ENCODE results near the gene GTPBP4.
"Not testable (repeated sequence)": the region's sequence is repeated elsewhere in the genome, so short reads cannot be mapped to it uniquely, and the experiment has no call there.

The GTPBP4 gene

DNA sequence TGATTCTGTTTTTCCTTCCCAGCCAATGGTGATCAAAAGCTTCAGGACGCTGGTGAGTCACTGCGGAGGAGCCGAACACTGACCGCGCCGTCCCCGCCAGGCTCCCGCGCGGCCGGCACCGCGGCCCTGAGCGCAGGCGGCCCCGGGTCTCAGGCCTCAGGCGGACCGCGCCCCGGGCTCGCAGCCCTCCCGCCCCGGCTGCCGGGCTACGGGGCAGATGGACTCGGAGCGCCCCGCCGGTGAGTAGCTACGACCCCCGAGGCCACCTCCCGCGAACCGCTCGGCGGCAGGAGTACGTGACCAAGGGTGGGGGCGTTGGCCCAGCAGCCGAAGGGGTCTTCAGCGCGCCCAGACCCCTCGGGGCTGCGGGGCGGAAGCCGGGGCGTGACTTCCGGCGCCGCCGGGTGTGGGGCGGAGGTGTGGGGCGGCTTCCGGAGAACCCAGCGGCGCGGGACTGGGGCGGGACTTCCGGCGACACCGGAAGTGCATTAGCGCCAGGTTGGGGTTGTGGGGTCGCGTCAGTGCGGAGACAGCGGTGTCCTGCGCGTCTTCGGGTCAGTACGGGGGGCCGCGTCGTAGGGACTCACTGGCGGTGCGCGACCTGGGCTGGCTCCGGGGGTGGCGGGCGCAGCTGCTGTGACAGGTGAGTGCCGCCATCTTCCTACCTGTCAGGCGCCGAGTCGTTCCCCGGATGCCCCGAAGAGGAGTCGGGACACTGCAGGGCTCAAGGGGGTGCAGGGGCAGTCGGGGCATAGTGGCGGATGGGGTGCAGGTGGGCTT is 68.3 kb downstream of the GTPBP4 start, which contains the start of gene WDR37:
WDR37 (plus strand) TSS at position 60 of the 780 bp plus-strand sequence. CDS start 15,771 bp downstream, outside the sequence.
- no peaks in the 10 kb centered on the region for H3K9me3 ChIP-seq (ENCODE audit: control insufficient read depth, insufficient read depth, low read depth, low read length)
- peak within 1 kb of the TSS; percentile 98 for H3K4me3 ChIP-seq (ENCODE audit: low read depth, low read length)
- H3K27ac ChIP-seq (ENCODE audit: low read depth, low read length), result peak within 1 kb of the TSS; percentile 82; the same call in 1 of the 2 replicates
- peaks cover 23% of the 10 kb centered on the region; the same call in 1 of the 2 replicates for H3K36me3 ChIP-seq (ENCODE audit: control insufficient read depth, insufficient read depth, low read length)
- H3K9ac ChIP-seq (ENCODE audit: low read length), result peak within 1 kb of the TSS; percentile 86
- H3K4me1 ChIP-seq (ENCODE audit: control insufficient read depth, insufficient read depth, low read length), result peaks cover 8% of the 10 kb centered on the region; the same call in 1 of the 2 replicates
- no peaks in the 10 kb centered on the region for H3K27me3 ChIP-seq (ENCODE audit: control insufficient read depth, insufficient read depth, low read length)

DNA sequence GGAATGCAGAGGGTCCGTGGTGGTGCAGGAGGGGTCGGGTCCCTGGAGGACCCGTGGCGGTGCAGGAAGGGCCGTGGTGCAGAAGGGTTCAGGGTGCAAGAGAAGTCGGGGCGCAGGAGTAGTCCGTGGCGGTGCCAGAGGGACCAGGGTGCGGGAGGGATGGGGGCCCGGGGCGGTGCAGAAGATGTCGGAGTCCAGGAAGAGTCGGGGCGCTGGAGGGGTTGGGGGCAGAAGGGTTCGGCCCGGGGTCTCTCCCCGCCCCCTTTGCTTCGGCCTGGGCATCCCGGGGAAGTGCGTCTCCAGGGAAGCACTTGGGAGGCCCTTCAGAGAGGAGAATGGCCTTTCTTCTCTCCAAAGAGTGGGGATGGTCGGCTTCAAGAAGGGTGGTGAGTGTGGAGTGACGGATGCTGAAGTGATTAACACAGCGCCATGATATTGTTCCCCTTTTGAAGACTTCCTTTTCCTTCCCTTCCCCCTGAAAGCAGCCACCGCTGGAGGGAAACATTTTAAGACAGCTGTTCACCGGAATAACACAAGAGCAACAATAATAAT is 68.9 kb downstream of the GTPBP4 start:
- Histone ChIP-seq H3K27me3 (ENCODE audit: control insufficient read depth, insufficient read depth, low read length) (no peaks in the 10 kb centered on the region), H3K4me1 (ENCODE audit: control insufficient read depth, insufficient read depth, low read length) (peaks cover 8% of the 10 kb centered on the region), H3K9me3 (ENCODE audit: control insufficient read depth, insufficient read depth, low read depth, low read length) (no peaks in the 10 kb centered on the region), H3K36me3 (ENCODE audit: control insufficient read depth, insufficient read depth, low read length) (peaks cover 21% of the 10 kb centered on the region; the same call in 1 of the 2 replicates), H3K4me3 (ENCODE audit: low read depth, low read length) (peak overlapping the region; percentile 98), H3K27ac (ENCODE audit: low read depth, low read length) (no peak overlapping the region), H3K9ac (ENCODE audit: low read length) (peak overlapping the region; percentile 72)

DNA sequence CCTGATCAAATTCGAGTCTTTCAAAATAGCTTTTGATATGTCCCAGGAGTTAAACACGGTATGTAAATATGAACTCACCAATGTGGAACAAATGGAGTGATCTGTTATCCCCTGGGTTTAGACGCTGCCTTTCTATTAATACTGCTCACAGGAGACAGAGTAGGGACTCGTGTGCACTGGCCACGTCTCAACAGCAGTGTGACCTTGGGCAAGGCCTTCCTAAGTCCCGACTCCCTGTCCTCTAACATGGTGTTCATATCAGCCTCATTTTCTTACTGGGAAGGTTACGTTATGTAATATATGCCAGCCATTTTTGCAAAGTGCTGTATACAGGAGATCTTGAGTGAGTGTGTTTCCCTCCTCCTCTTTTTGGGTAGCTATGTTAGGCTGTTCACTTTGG is 69.8 kb downstream of the GTPBP4 start:
- Histone ChIP-seq H3K27me3 (ENCODE audit: control insufficient read depth, insufficient read depth, low read length) (no peaks in the 10 kb centered on the region), H3K4me1 (ENCODE audit: control insufficient read depth, insufficient read depth, low read length) (peaks cover 8% of the 10 kb centered on the region), H3K36me3 (ENCODE audit: control insufficient read depth, insufficient read depth, low read length) (peaks cover 13% of the 10 kb centered on the region; the same call in 1 of the 2 replicates), H3K27ac (ENCODE audit: low read depth, low read length) (no peak overlapping the region), H3K9ac (ENCODE audit: low read length) (no peak overlapping the region), H3K9me3 (ENCODE audit: control insufficient read depth, insufficient read depth, low read depth, low read length) (no peaks in the 10 kb centered on the region), H3K4me3 (ENCODE audit: low read depth, low read length) (peak overlapping the region; percentile 98)

DNA sequence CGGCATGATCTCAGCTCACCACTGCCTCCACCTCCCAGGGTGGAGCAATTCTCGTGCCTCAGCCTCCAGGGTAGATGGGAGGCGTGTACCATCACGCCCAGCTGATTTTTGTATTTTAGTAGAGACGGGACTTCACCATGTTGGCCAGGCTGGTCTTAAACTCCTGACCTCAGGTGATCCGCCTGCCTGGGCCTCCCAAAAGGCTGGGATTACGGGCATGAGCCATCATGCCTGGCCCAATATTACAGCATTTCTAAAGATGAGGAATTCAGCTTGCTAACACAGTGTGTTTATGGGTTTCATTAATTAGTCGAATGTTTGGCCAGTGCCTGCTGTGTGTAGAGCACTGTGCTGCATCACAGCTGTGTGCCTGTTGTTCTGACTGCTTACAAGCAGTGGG is 71.7 kb downstream of the GTPBP4 start:
- Histone ChIP-seq H3K9ac (ENCODE audit: low read length) (no peak overlapping the region), H3K27ac (ENCODE audit: low read depth, low read length) (no peak overlapping the region), H3K4me1 (ENCODE audit: control insufficient read depth, insufficient read depth, low read length) (peaks cover 5% of the 10 kb centered on the region)

DNA sequence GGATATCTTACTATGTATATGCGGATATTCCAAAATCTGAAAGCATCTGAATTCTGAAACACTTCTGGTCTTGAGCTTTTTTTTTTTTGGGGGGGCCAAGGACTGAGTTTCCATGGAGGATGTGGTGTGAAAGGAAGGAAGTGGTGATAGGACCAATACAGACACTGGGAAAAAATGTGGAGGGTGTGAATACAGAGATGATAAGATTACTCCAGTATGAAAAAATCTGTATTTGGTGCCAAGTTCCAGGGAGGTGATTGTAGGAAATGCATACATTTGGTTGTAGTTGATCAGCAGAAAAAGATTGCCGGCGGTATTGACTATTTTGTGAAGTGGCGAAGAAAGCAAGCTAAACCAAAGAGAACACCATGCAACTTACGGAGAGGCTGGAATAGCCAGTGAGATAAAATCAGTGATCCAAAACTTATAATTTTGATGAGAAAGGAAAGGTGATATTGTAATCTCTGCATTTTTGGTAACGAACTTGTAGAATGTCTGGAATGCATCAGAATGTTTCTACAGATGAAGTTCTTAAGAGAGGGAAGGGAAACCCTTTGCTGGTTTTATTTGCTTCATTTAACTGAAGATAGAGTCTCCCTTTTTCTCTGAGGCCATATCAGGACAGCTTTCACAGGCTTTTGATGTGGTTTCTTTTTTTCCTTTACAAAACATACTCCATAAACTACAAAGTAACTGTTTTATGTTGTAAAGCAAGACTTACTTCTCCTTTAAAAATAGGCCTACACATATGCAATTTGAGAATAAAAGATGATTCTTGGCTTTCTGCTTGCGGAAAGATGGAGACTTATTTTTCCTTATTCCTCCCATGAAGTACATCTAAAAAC is 73.9 kb downstream of the GTPBP4 start:
- H3K4me3 ChIP-seq (ENCODE audit: low read depth, low read length), result no peak overlapping the region
- no peaks in the 10 kb centered on the region for H3K9me3 ChIP-seq (ENCODE audit: control insufficient read depth, insufficient read depth, low read depth, low read length)
- H3K9ac ChIP-seq (ENCODE audit: low read length), result no peak overlapping the region
- H3K4me1 ChIP-seq (ENCODE audit: control insufficient read depth, insufficient read depth, low read length), result no peaks in the 10 kb centered on the region; the same call in 1 of the 2 replicates
- no peaks in the 10 kb centered on the region for H3K27me3 ChIP-seq (ENCODE audit: control insufficient read depth, insufficient read depth, low read length)
- no peak overlapping the region for H3K27ac ChIP-seq (ENCODE audit: low read depth, low read length)
- peaks cover 7% of the 10 kb centered on the region for H3K36me3 ChIP-seq (ENCODE audit: control insufficient read depth, insufficient read depth, low read length)

More for the DNA sequence above, 71.7 kb downstream of the GTPBP4 start:
- Histone ChIP-seq H3K36me3 (ENCODE audit: control insufficient read depth, insufficient read depth, low read length) (peaks cover 7% of the 10 kb centered on the region), H3K4me3 (ENCODE audit: low read depth, low read length) (no peak overlapping the region), H3K27me3 (ENCODE audit: control insufficient read depth, insufficient read depth, low read length) (no peaks in the 10 kb centered on the region), H3K9me3 (ENCODE audit: control insufficient read depth, insufficient read depth, low read depth, low read length) (no peaks in the 10 kb centered on the region)

DNA sequence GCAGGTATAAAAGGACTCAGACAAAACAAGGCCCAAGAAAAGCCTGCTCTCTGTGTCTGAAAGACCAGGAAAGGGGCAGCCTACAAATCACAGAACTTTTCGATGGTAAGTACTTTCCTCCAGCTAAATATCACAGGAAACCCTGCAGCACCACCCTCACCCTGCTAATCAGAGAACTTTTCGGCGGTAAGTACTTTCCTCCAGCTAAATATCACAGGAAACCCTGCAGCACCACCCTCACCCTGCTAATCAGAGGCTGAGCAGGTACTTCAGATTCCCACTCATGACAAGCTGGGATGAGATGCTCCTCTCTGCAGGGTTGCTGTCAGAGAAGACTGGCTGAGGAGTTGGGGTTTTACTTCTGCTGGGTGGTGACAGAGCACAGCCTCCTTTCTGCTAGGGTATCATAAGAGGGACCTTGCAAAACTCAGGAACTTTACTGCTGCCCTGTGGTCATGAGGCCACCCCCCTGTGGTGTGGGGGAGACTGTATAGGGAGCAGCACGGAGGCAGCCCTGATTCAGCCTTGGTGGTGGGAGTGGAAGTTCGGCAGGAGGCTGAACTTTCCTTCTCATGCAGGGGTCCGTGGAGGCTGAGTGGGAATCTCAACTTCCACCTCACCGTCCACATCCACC is 75.1 kb downstream of the GTPBP4 start:
- Histone ChIP-seq H3K4me3 (ENCODE audit: low read depth, low read length) (no peak overlapping the region), H3K27me3 (ENCODE audit: control insufficient read depth, insufficient read depth, low read length) (no peaks in the 10 kb centered on the region), H3K27ac (ENCODE audit: low read depth, low read length) (no peak overlapping the region), H3K9me3 (ENCODE audit: control insufficient read depth, insufficient read depth, low read depth, low read length) (no peaks in the 10 kb centered on the region), H3K9ac (ENCODE audit: low read length) (no peak overlapping the region), H3K4me1 (ENCODE audit: control insufficient read depth, insufficient read depth, low read length) (no peaks in the 10 kb centered on the region; the same call in 1 of the 2 replicates), H3K36me3 (ENCODE audit: control insufficient read depth, insufficient read depth, low read length) (peaks cover 7% of the 10 kb centered on the region)

DNA sequence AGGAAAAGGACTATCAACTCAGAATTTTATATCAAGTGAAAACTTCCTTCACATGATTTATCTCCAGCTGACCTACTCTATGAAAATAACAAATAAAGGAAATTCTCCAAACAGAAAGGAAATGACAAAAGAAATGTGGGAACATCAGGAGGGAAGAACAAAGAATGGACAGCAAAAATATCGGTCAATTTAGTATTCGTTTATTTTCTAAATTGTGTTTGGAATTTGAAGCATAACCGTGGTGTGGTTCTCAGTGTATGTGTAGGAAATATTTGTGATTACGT is 76.7 kb downstream of the GTPBP4 start:
- Histone ChIP-seq H3K9me3 (ENCODE audit: control insufficient read depth, insufficient read depth, low read depth, low read length) (no peaks in the 10 kb centered on the region), H3K4me3 (ENCODE audit: low read depth, low read length) (no peak overlapping the region), H3K9ac (ENCODE audit: low read length) (no peak overlapping the region), H3K36me3 (ENCODE audit: control insufficient read depth, insufficient read depth, low read length) (peaks cover 7% of the 10 kb centered on the region), H3K27ac (ENCODE audit: low read depth, low read length) (no peak overlapping the region), H3K4me1 (ENCODE audit: control insufficient read depth, insufficient read depth, low read length) (no peaks in the 10 kb centered on the region; the same call in 1 of the 2 replicates), H3K27me3 (ENCODE audit: control insufficient read depth, insufficient read depth, low read length) (no peaks in the 10 kb centered on the region)

DNA sequence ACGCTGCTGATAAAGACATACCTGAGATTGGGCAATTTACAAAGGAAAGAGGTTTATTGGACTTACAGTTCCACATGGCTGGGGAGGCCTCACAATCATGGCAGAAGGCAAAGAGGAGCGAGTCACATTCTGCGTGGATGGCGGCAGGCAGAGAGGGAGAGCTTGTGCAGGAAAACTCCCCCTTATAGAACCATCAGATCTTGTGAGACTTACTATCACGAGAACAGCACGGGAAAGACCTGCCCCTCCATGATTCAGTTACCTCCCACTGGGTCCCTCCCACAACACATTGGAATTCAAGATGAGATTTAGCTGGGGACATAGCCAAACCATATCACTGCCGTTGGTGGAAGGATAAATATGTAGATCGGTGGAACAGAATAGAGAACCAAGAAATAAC is 78.5 kb downstream of the GTPBP4 start:
- H3K4me1 ChIP-seq (ENCODE audit: control insufficient read depth, insufficient read depth, low read length); H3K36me3 ChIP-seq (ENCODE audit: control insufficient read depth, insufficient read depth, low read length): not testable (repeated sequence)

DNA sequence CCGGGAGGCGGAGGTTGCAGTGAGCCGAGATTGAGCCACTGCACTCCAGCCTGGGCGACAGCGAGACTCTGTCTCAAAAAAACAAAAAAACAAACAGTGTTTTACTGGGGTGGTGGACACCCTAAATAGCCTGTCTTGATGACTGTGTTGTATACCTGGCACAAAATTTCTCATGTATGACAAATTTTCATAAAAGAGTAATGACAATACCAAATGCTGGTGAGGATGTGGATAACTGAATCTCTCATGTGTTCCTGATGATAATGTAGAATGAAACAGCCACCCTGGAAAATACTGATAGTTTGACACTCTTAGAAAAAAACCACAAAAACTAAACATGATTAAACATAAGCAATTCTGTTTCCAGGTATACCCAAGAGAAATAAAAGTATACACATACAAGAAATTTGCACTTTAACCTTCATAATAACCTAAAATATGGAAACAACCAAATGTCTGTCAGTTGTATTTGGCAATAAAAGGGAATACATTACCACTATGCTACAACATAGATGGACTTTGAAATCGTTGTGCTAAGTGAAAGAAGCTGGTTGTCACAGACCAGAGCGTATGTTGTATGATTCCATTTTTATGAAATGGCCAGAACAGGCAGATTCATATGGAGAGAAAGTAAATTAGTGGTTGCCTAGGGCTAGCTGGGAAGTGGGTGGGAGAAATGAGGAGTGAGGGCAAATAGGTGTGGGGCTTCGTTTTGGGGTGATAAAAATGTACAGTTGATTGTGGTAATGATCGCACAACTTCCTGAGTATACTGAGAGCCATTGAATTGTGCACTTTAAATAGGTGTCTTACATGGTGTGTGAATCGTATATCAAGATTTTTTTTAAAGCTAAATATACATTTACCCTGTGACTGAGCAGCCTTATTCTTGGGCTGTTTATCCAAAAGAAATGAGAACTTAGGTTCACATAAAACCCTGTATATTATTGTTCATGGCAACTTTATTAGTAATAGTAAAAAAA is 80.4 kb downstream of the GTPBP4 start:
- Histone ChIP-seq H3K4me1 (ENCODE audit: control insufficient read depth, insufficient read depth, low read length) (peaks cover 8% of the 10 kb centered on the region), H3K9me3 (ENCODE audit: control insufficient read depth, insufficient read depth, low read depth, low read length) (no peaks in the 10 kb centered on the region), H3K36me3 (ENCODE audit: control insufficient read depth, insufficient read depth, low read length) (peaks cover 12% of the 10 kb centered on the region), H3K27me3 (ENCODE audit: control insufficient read depth, insufficient read depth, low read length) (no peaks in the 10 kb centered on the region), H3K27ac (ENCODE audit: low read depth, low read length) (no peak overlapping the region), H3K9ac (ENCODE audit: low read length) (no peak overlapping the region), H3K4me3 (ENCODE audit: low read depth, low read length) (no peak overlapping the region)

More for the DNA sequence above, 78.5 kb downstream of the GTPBP4 start:
- not testable (repeated sequence) for H3K27ac ChIP-seq (ENCODE audit: low read depth, low read length); H3K9me3 ChIP-seq (ENCODE audit: control insufficient read depth, insufficient read depth, low read depth, low read length); H3K9ac ChIP-seq (ENCODE audit: low read length); H3K4me3 ChIP-seq (ENCODE audit: low read depth, low read length); H3K27me3 ChIP-seq (ENCODE audit: control insufficient read depth, insufficient read depth, low read length)
